HG02642 (cell line): ENCODE data around the gene LDB2.

Experiments used
- ATAC-seq: cut with Tn5 transposase; IDR thresholded peaks from one replicate; pipeline ENCODE4 v1.9.1; 2021; ENCODE audit warnings: mild to moderate bottlenecking; ENCODE audit not compliant: unreplicated experiment, poor library complexity

The LDB2 gene

GRCh38 chr4:16461362-16461761, 437.1 kb downstream of the LDB2 start:
- no peak for ATAC-seq

GRCh38 chr4:16457944-16458343, 440.5 kb downstream of the LDB2 start:
- ATAC-seq, result no peak
